HCT116 (cell line): Measurements from ENCODE around the gene MOK. TPM values are rescaled to one million over a fixed set of nuclear protein-coding genes. Genes with fewer than 3 reads are reported as not detected.
A peak's percentile ranks its signal among the peaks of the same experiment; 100 is the strongest.

Source experiments
- ATAC-seq: fragments of 200-7000 bp; cut with Tn5 transposase; 2 replicates; pipeline ENCODE4 v1.9.1; 2020; ENCODE audit warnings: mild to moderate bottlenecking, moderate library complexity
- BruUV-seq: library from RNA; stranded (reverse); fragments of 400-500 nt; replicated peaks from 2 replicates; lab custom pipeline; 2021; lab: Mats Ljungman, UMichigan
- CTCF ChIA-PET: fragments of 300-600 bp; sonication (Branson Sonifier 250); formaldehyde crosslinking; loops from one replicate; lab custom pipeline; 2021; ENCODE audit warnings: antibody characterized with exemption; lab: Charles Lee
- POLR2A ChIA-PET: fragments of 300-600, 350-600 bp; sonication (Branson Sonifier 250); formaldehyde crosslinking; loops from one replicate; lab custom pipeline; 2021; ENCODE audit warnings: antibody characterized with exemption; lab: Charles Lee
- RAD21 ChIA-PET, 2 experiments: fragments of 300-600 bp; sonication (Branson Sonifier 250); formaldehyde crosslinking; loops; one replicate each; lab custom pipeline; 2023; ENCODE audit warnings: low total read pairs in 2 of 2; ENCODE audit not compliant: uncharacterized antibody in 2 of 2, unreplicated experiment in 2 of 2, low non-redundant PET in 1 of 2; lab: Charles Lee
- DNase-seq: peaks from one replicate; pipeline ENCODE4 v3.0.0-alpha.2; 2010; ENCODE audit warnings: low read depth, low spot score
- H2AFZ ChIP-seq: fragments of 200-600 bp; shearing (Covaris generic), sonication (generic); 2 replicates; pipeline ENCODE4 v1.6.1; 2017; ENCODE audit warnings: low read depth, mixed run types, mixed read lengths, antibody characterized with exemption, low read length; ENCODE audit not compliant: poor library complexity, severe bottlenecking
- H3K27ac ChIP-seq: 2 replicates; pipeline ENCODE4 v1.5.1; 2012; ENCODE audit warnings: low read depth, low read length
- H3K27me3 ChIP-seq: fragments of 200-600 bp; sonication (generic); 2 replicates; pipeline ENCODE4 v1.6.1; 2016; ENCODE audit warnings: mixed run types, low read length, mixed read lengths; ENCODE audit not compliant: insufficient read depth
- H3K36me3 ChIP-seq, 2 experiments: fragments of 200-500 bp in 1 of 2; fragments of 200-600 bp in 1 of 2; sonication (Bioruptor generic) in 1 of 2; sonication (generic) in 1 of 2; 2 replicates each; pipeline versions ENCODE4 v1.5.1 to v1.6.1; 2014 to 2016; ENCODE audit warnings: low read length in 2 of 2, inconsistent platforms in 1 of 2, mixed read lengths in 1 of 2, mixed run types in 1 of 2; ENCODE audit not compliant: insufficient read depth in 2 of 2, control insufficient read depth in 1 of 2
- H3K4me1 ChIP-seq, 2 experiments: fragments of 200-600 bp in 1 of 2; sonication (generic) in 1 of 2; 2 replicates each; pipeline versions ENCODE4 v1.5.1 to v1.6.1; 2012 to 2017; ENCODE audit warnings: low read length in 2 of 2, inconsistent platforms in 1 of 2, mild to moderate bottlenecking in 1 of 2, mixed read lengths in 1 of 2, mixed run types in 1 of 2, moderate library complexity in 1 of 2; ENCODE audit not compliant: insufficient read depth in 2 of 2, control insufficient read depth in 1 of 2
- H3K4me2 ChIP-seq: fragments of 200-600 bp; sonication (generic); 2 replicates; pipeline ENCODE4 v1.6.1; 2017; ENCODE audit warnings: mixed run types, low read length, mixed read lengths
- H3K4me3 ChIP-seq, 2 experiments: fragments of 200-600 bp in 1 of 2; sonication (generic) in 1 of 2; replicated peaks in 1 of 2; 2 replicates each; pipeline ENCODE4 v1.5.1; 2011 to 2016; ENCODE audit warnings: low read length in 2 of 2, control low read depth in 1 of 2, low read depth in 1 of 2, mild to moderate bottlenecking in 1 of 2, mixed read lengths in 1 of 2, mixed run types in 1 of 2
- H3K79me2 ChIP-seq: fragments of 200-600 bp; sonication (generic); 2 replicates; pipeline ENCODE4 v1.6.1; 2017; ENCODE audit warnings: mild to moderate bottlenecking, mixed run types, low read length, moderate library complexity, mixed read lengths; ENCODE audit not compliant: insufficient read depth
- H3K9ac ChIP-seq: fragments of 200-600 bp; sonication (generic); 2 replicates; pipeline ENCODE4 v1.6.1; 2016; ENCODE audit warnings: low read length, mixed read lengths
- H3K9me2 ChIP-seq: fragments of 200-600 bp; sonication (generic), shearing (Covaris generic); 2 replicates; pipeline ENCODE4 v1.6.1; 2017; ENCODE audit warnings: mixed run types, mild to moderate bottlenecking, moderate library complexity; ENCODE audit not compliant: insufficient read depth
- H3K9me3 ChIP-seq, 2 experiments: fragments of 200-500 bp in 1 of 2; fragments of 200-600 bp in 1 of 2; sonication (Bioruptor generic) in 1 of 2; sonication (generic) in 1 of 2; 2 replicates each; pipeline ENCODE4 v1.6.1; 2014 to 2017; ENCODE audit warnings: low read length in 2 of 2, mixed read lengths in 2 of 2, inconsistent platforms in 1 of 2, low read depth in 1 of 2, mild to moderate bottlenecking in 1 of 2, mixed run types in 1 of 2, moderate library complexity in 1 of 2; ENCODE audit not compliant: control insufficient read depth in 1 of 2, insufficient read depth in 1 of 2
- H4K20me1 ChIP-seq: fragments of 200-600 bp; sonication (generic), shearing (Covaris generic); 2 replicates; pipeline ENCODE4 v1.6.1; 2017; ENCODE audit warnings: mixed run types, mild to moderate bottlenecking, moderate library complexity; ENCODE audit not compliant: insufficient read depth
- CBX3 ChIP-seq: IDR thresholded peaks from 2 replicates; pipeline ENCODE4 v1.6.1; 2012; ENCODE audit warnings: low read depth
- EZH2 ChIP-seq: fragments of 200-600 bp; sonication (generic); IDR thresholded peaks from 2 replicates; pipeline ENCODE4 v1.6.1; 2017; ENCODE audit warnings: antibody characterized with exemption, mixed run types
- JUND ChIP-seq: IDR thresholded peaks from 2 replicates; pipeline ENCODE4 v1.6.1; 2012
- POLR2A ChIP-seq: IDR thresholded peaks from 2 replicates; pipeline ENCODE4 v1.7.0; 2011; ENCODE audit warnings: borderline replicate concordance; ENCODE audit not compliant: insufficient read depth, insufficient read length; ENCODE audit errors: extremely low read depth
- RAD21 ChIP-seq: IDR thresholded peaks from 2 replicates; pipeline ENCODE4 v1.6.1; 2012; ENCODE audit warnings: low read depth, mild to moderate bottlenecking
- SIN3A ChIP-seq: IDR thresholded peaks from 2 replicates; pipeline ENCODE4 v1.6.1; 2012; ENCODE audit warnings: low read depth
- TCF7L2 ChIP-seq: IDR thresholded peaks from 2 replicates; pipeline ENCODE4 v1.7.0; 2011; ENCODE audit warnings: borderline replicate concordance, inconsistent platforms; ENCODE audit not compliant: insufficient read depth, insufficient read length; ENCODE audit errors: extremely low read depth
- ZFX ChIP-seq: fragments of 450-650 bp; IDR thresholded peaks from 2 replicates; pipeline ENCODE4 v1.6.1; 2017
- ZNF274 ChIP-seq: fragments of 200-500 bp; sonication (Bioruptor generic); IDR thresholded peaks from 2 replicates; pipeline ENCODE4 v1.6.1; 2014; ENCODE audit warnings: mild to moderate bottlenecking, low read depth, low read length, inconsistent platforms
- intact Hi-C: fragments of 100-400 bp; cut with micrococcal nuclease; formaldehyde crosslinking; loops from 2 replicates; pipeline ENCODE4 v1.10.0; 2022
- total RNA-seq: library from RNA; stranded (reverse); gene quantifications from one replicate; pipeline ENCODE4 v1.2.1, GENCODE V29; 2021; ENCODE audit not compliant: unreplicated experiment
- TF ChIP-seq, protein P1 (sequence below), 3 experiments: fragments of 200-600 bp in 1 of 3; sonication (generic) in 1 of 3; IDR thresholded peaks in 2 of 3; conservative IDR thresholded peaks in 1 of 3; 2 replicates each; pipeline ENCODE4 v1.5.1; 2012 to 2017; ENCODE audit warnings: low read depth in 2 of 3, low read length in 2 of 3, antibody characterized with exemption in 1 of 3, borderline replicate concordance in 1 of 3, control low read depth in 1 of 3, mild to moderate bottlenecking in 1 of 3, mixed read lengths in 1 of 3, mixed run types in 1 of 3, moderate library complexity in 1 of 3; ENCODE audit not compliant: insufficient read depth in 1 of 3

The MOK gene
- total RNA-seq, 1 experiment from 2014 or later = 9.4 TPM

DNA sequence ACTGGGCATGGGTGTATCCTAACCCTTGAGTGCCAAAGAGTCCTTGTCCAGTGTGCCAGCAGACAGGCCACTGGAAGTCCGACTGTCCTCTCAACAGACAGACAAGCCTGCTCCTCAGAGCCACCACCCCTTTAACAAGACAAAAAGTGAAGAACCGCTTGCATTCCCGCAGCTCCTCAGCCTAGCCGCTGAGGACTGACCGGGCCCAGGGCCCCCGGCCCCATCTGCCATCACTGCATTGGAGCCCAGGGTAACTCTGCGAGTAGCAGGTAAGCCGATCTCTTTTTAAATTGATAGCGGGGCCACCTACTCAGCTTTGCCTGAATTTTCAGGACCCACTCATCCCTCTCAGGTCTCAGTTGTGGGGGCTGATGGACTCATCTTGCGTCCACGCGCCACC, 68.9 kb downstream of the MOK start:
- no peaks in the 10 kb centered on the region for H3K36me3 ChIP-seq
- ChIA-PET POLR2A (no interaction called here), RAD21 (no interaction called here), CTCF (interaction anchor here (1.0 kb wide), 1 partner anchor 78 kb away, joined by 5 read pairs; no protein-coding TSS in a partner anchor)
- no peak for DNase-seq
- no peak overlapping the region for H3K9ac ChIP-seq
- no peak overlapping the region for H3K4me3 ChIP-seq
- no peak overlapping the region for H2AFZ ChIP-seq
- no peaks in the 10 kb centered on the region for H3K9me3 ChIP-seq
- no peaks in the 10 kb centered on the region for H3K9me2 ChIP-seq
- H3K4me2 ChIP-seq = no peak overlapping the region
- TF ChIP-seq JUND (no peak), ZNF274 (no peak), TCF7L2 (no peak), ZFX (no peak), EZH2 (no peak), POLR2A (no peak), RAD21 (no peak), CBX3 (no peak)
- no peaks in the 10 kb centered on the region for H3K79me2 ChIP-seq
- H3K4me1 ChIP-seq = peaks cover 0 to 9% of the 10 kb centered on the region in 2 experiments; a peak in 2 of 4 replicates
- intact Hi-C loops = no loop called here
- no peak for ATAC-seq
- no TSS peak for BruUV-seq
- no peak overlapping the region for H3K27ac ChIP-seq
- no peaks in the 10 kb centered on the region for H4K20me1 ChIP-seq
- H3K27me3 ChIP-seq = no peaks in the 10 kb centered on the region

DNA sequence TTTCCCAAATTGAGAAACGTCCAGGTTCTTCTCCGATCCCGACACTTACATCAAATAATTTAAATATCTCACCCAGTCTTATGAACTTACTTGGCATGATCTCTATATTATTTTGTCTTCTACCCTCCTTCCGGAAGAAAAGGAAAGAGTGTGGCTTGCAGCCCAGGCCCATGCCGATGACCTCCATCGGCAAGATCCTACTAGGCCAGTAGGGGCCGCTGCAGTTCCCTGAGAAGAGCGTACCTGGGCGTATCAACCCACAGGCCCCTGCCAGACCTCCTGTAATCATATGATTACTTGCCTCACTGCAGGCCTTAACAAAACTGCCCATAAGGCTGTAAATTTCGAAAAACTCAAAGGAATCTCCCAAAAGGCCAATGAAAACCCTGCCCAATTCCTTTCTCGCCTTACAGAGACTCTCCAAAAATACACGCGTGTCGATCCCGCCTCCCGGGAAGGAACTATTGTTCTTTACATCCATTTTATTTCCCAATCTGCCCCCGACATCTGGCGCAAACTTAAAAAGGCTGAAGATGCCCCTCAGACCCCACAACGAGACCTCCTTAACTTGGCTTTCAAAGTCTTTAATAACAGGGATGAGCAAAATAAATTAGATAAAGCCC, 69.6 kb downstream of the MOK start:
- no peaks in the 10 kb centered on the region for H4K20me1 ChIP-seq
- no peak overlapping the region for H2AFZ ChIP-seq
- ChIA-PET POLR2A (no interaction called here), CTCF (interaction anchor here (1.0 kb wide), 1 partner anchor 79 kb away, joined by 5 read pairs; no protein-coding TSS in a partner anchor), RAD21 (no interaction called here)
- intact Hi-C loops = loop anchor here (1.0 kb wide), 1 partner anchor 79 kb away; no protein-coding TSS in a partner anchor
- peak; percentile 100 for ATAC-seq
- H3K79me2 ChIP-seq = no peaks in the 10 kb centered on the region
- no peak overlapping the region for H3K4me3 ChIP-seq
- peak overlapping the region; percentile 31; the same call in 1 of the 2 replicates for H3K9ac ChIP-seq
- H3K36me3 ChIP-seq = no peaks in the 10 kb centered on the region
- peak; percentile 52 for DNase-seq
- TF ChIP-seq SIN3A (no peak), RAD21 (peak; percentile 95)
- TF ChIP-seq, protein P1, sequence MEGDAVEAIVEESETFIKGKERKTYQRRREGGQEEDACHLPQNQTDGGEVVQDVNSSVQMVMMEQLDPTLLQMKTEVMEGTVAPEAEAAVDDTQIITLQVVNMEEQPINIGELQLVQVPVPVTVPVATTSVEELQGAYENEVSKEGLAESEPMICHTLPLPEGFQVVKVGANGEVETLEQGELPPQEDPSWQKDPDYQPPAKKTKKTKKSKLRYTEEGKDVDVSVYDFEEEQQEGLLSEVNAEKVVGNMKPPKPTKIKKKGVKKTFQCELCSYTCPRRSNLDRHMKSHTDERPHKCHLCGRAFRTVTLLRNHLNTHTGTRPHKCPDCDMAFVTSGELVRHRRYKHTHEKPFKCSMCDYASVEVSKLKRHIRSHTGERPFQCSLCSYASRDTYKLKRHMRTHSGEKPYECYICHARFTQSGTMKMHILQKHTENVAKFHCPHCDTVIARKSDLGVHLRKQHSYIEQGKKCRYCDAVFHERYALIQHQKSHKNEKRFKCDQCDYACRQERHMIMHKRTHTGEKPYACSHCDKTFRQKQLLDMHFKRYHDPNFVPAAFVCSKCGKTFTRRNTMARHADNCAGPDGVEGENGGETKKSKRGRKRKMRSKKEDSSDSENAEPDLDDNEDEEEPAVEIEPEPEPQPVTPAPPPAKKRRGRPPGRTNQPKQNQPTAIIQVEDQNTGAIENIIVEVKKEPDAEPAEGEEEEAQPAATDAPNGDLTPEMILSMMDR (IDR thresholded peaks at IDR 0.05 in 2 of 3, conservative IDR thresholded peaks at IDR 0.05 in 1 of 3; ENCODE audit: borderline replicate concordance in 1 of 3, insufficient read depth in 1 of 3, low read depth in 2 of 3, low read length in 2 of 3) = peak; percentile 84 to 94 (median 89)
- H3K27me3 ChIP-seq = no peaks in the 10 kb centered on the region
- BruUV-seq = no TSS peak
- peaks cover 0 to 9% of the 10 kb centered on the region in 2 experiments; a peak in 2 of 4 replicates for H3K4me1 ChIP-seq
- H3K27ac ChIP-seq = no peak overlapping the region
- peak overlapping the region; percentile 15; the same call in 1 of the 2 replicates for H3K4me2 ChIP-seq
- no peaks in the 10 kb centered on the region for H3K9me2 ChIP-seq
- H3K9me3 ChIP-seq = no peaks in the 10 kb centered on the region
